IPS DF 4.7 (cell line): Measurements from ENCODE around the gene SLC1A2.
"Not testable (repeated sequence)": the region's sequence is repeated elsewhere in the genome, so short reads cannot be mapped to it uniquely, and the experiment has no call there.

Experiments used
- DNase-seq: peaks from one replicate; pipeline ENCODE4 v3.0.0-alpha.2; 2013; ENCODE audit warnings: low spot score; ENCODE audit errors: extremely low read depth

Gene SLC1A2

GRCh38 chr11:35231076-35231860 lies 188.1 kb downstream of the SLC1A2 start:
- no peak for DNase-seq

GRCh38 chr11:35230388-35230787 lies 189.0 kb downstream of the SLC1A2 start:
- DNase-seq: no peak

- DNase-seq: no peak
These were observed 191.0 kb downstream of the SLC1A2 start for GRCh38 chr11:35228328-35228725.

GRCh38 chr11:35227576-35228327 lies 191.6 kb downstream of the SLC1A2 start:
- no peak for DNase-seq

GRCh38 chr11:35226756-35227155 lies 192.6 kb downstream of the SLC1A2 start:
- not testable (repeated sequence) for DNase-seq

GRCh38 chr11:35225946-35226520 lies 193.3 kb downstream of the SLC1A2 start:
- DNase-seq: no peak

- DNase-seq: no peak
These were observed 195.4 kb downstream of the SLC1A2 start for GRCh38 chr11:35223991-35224390.

GRCh38 chr11:35223371-35223796 lies 196.0 kb downstream of the SLC1A2 start:
- DNase-seq: no peak

- DNase-seq: no peak
These were observed 200.4 kb downstream of the SLC1A2 start for GRCh38 chr11:35218956-35219355.

GRCh38 chr11:35216962-35217678 lies 202.2 kb downstream of the SLC1A2 start:
- DNase-seq: no peak

- no peak for DNase-seq
These were observed 203.4 kb downstream of the SLC1A2 start for GRCh38 chr11:35215945-35216344.

GRCh38 chr11:35214792-35215193 lies 204.6 kb downstream of the SLC1A2 start:
- peak; percentile 64 for DNase-seq

GRCh38 chr11:35214226-35214770 lies 205.1 kb downstream of the SLC1A2 start:
- DNase-seq: no peak

- no peak for DNase-seq
These were observed 207.4 kb downstream of the SLC1A2 start for GRCh38 chr11:35211952-35212351.

GRCh38 chr11:35210876-35211546 lies 208.3 kb downstream of the SLC1A2 start:
- no peak for DNase-seq

- DNase-seq: no peak
These were observed 210.6 kb downstream of the SLC1A2 start for GRCh38 chr11:35208795-35209194.

- DNase-seq: no peak
These were observed 211.6 kb downstream of the SLC1A2 start for GRCh38 chr11:35207471-35208403.

- no peak for DNase-seq
These were observed 212.7 kb downstream of the SLC1A2 start for GRCh38 chr11:35206616-35207015.

GRCh38 chr11:35204614-35205013 lies 214.7 kb downstream of the SLC1A2 start:
- DNase-seq: no peak
